Left ventricle myocardium superior (tissue), 1 donor: Measurements from ENCODE around the gene PGAP1. TPM values are rescaled to one million over a fixed set of nuclear protein-coding genes. Genes with fewer than 3 reads are reported as not detected.

Source experiments
- ATAC-seq: fragments of 200-7000 bp; cut with Tn5 transposase; one replicate; pipeline ENCODE4 v1.9.1; 2020; ENCODE audit warnings: mild to moderate bottlenecking, moderate library complexity
- DNase-seq: peaks from one replicate; pipeline ENCODE4 v3.0.0-alpha.2; 2020
- intact Hi-C: fragments of 100-400 bp; cut with micrococcal nuclease; formaldehyde crosslinking; loops from one replicate; pipeline ENCODE4 v1.11.0; 2022
- long read RNA-seq: library from polyadenylated mRNA; unstranded; transcript quantifications from one replicate; pipeline ENCODE4 v2.0.0, GENCODE V29; 2021
- total RNA-seq: library from RNA; stranded (reverse); fragmentation: NEBNext Ultra II Directional; extraction: Animal tissue kit (Norgen Biotek cat#: 25700); gene quantifications from one replicate; pipeline ENCODE4 v1.2.1, GENCODE V29; 2021
- donor health status: DM: no; HTN: yes; CAD: no; lungs with severe emphysema.

PGAP1 gene
- total RNA-seq = 6.5 TPM
- long read RNA-seq, full-length matches to known transcripts = 2 of 5 reads
- long read RNA-seq, partial matches to known transcripts = 2 of 5 reads
- long read RNA-seq, other reads (novel, unspliced or antisense) = 1 of 5 reads

GRCh38 chr2:196926562-196927375, at the start of gene PGAP1:
Gene PGAP1 (minus strand): TSS chr2:196926707. CDS start chr2:196926616, 91 bp downstream.
- DNase-seq = peak; percentile 95
- peak; percentile 99 for ATAC-seq
- intact Hi-C loops = loop anchor here (10.0 kb wide), 1 partner anchor 58 kb away; no protein-coding TSS in a partner anchor

- intact Hi-C loops = no loop called here
- ATAC-seq (no peak), DNase-seq (no peak)
Observed at GRCh38 chr2:196974970-196975369, 48.5 kb upstream of the PGAP1 start.

GRCh38 chr2:196971574-196972279, 45.2 kb upstream of the PGAP1 start:
- intact Hi-C loops = no loop called here
- no peak for DNase-seq
- ATAC-seq = no peak

GRCh38 chr2:196970099-196970498, 43.6 kb upstream of the PGAP1 start:
- intact Hi-C loops = no loop called here
- DNase-seq = no peak
- ATAC-seq = no peak

- intact Hi-C loops = no loop called here
- ATAC-seq (no peak), DNase-seq (no peak)
Observed at GRCh38 chr2:196968516-196968915, 42.0 kb upstream of the PGAP1 start.

- intact Hi-C loops = no loop called here
- DNase-seq (no peak), ATAC-seq (no peak)
Observed at GRCh38 chr2:196967775-196968174, 41.3 kb upstream of the PGAP1 start.

GRCh38 chr2:196967116-196967515, 40.6 kb upstream of the PGAP1 start:
- ATAC-seq = peak; percentile 64
- DNase-seq = no peak
- intact Hi-C loops = no loop called here

- ATAC-seq = no peak
Observed at GRCh38 chr2:196966061-196966460, 39.6 kb upstream of the PGAP1 start.

GRCh38 chr2:196965651-196966050, 39.1 kb upstream of the PGAP1 start:
- no peak for DNase-seq
- intact Hi-C loops = no loop called here
- ATAC-seq = no peak

More at GRCh38 chr2:196966061-196966460, 39.6 kb upstream of the PGAP1 start:
- no peak for DNase-seq
- intact Hi-C loops = no loop called here

- DNase-seq = no peak
- ATAC-seq = no peak
- intact Hi-C loops = no loop called here
Observed at GRCh38 chr2:196963961-196964360, 37.5 kb upstream of the PGAP1 start.

GRCh38 chr2:196963043-196963442, 36.5 kb upstream of the PGAP1 start:
- ATAC-seq (no peak), DNase-seq (no peak)
- intact Hi-C loops = no loop called here

- intact Hi-C loops = no loop called here
- no peak for DNase-seq
- no peak for ATAC-seq
Observed at GRCh38 chr2:196962325-196962724, 35.8 kb upstream of the PGAP1 start.

GRCh38 chr2:196961889-196962288, 35.4 kb upstream of the PGAP1 start:
- DNase-seq (no peak), ATAC-seq (no peak)
- intact Hi-C loops = no loop called here

- ATAC-seq = no peak
- intact Hi-C loops = no loop called here
Observed at GRCh38 chr2:196959734-196960338, 33.3 kb upstream of the PGAP1 start.

GRCh38 chr2:196959281-196959680, 32.8 kb upstream of the PGAP1 start:
- intact Hi-C loops = no loop called here
- no peak for ATAC-seq
- DNase-seq = no peak

More at GRCh38 chr2:196959734-196960338, 33.3 kb upstream of the PGAP1 start:
- DNase-seq = no peak

GRCh38 chr2:196957881-196958525, 31.5 kb upstream of the PGAP1 start:
- DNase-seq (no peak), ATAC-seq (no peak)
- intact Hi-C loops = no loop called here

- intact Hi-C loops = no loop called here
- DNase-seq = no peak
- ATAC-seq = no peak
Observed at GRCh38 chr2:196957442-196957841, 30.9 kb upstream of the PGAP1 start.

- intact Hi-C loops = no loop called here
- DNase-seq = no peak
- ATAC-seq = no peak
Observed at GRCh38 chr2:196956069-196956468, 29.6 kb upstream of the PGAP1 start.

GRCh38 chr2:196955036-196955435, 28.5 kb upstream of the PGAP1 start:
- DNase-seq = no peak
- intact Hi-C loops = no loop called here
- ATAC-seq = no peak
